GM23248 (cell line): ENCODE results near the gene CALN1. TPM values are rescaled to one million over a fixed set of nuclear protein-coding genes. Genes with fewer than 3 reads are reported as not detected.
"Not testable (repeated sequence)": the region's sequence is repeated elsewhere in the genome, so short reads cannot be mapped to it uniquely, and the experiment has no call there.

Source experiments
- DNase-seq: peaks from one replicate; pipeline ENCODE4 v3.0.0-alpha.2; 2015
- H2AFZ ChIP-seq: fragments of 200-600 bp; sonication (generic); 2 replicates; pipeline ENCODE4 v1.6.1; 2016; ENCODE audit warnings: antibody characterized with exemption
- H3F3A ChIP-seq: fragments of 200-600 bp; sonication (generic); 2 replicates; pipeline ENCODE4 v1.6.1; 2016; ENCODE audit warnings: mild to moderate bottlenecking, antibody characterized with exemption, mixed run types; ENCODE audit not compliant: insufficient read depth
- H3K27ac ChIP-seq: fragments of 200-600 bp; sonication (generic); 2 replicates; pipeline ENCODE4 v1.5.1; 2016; ENCODE audit warnings: mild to moderate bottlenecking
- H3K27me3 ChIP-seq: fragments of 200-600 bp; sonication (generic); replicated peaks from 2 replicates; pipeline ENCODE4 v1.6.1; 2016; ENCODE audit warnings: mild to moderate bottlenecking; ENCODE audit not compliant: insufficient read depth
- H3K36me3 ChIP-seq: fragments of 200-600 bp; sonication (generic); 2 replicates; pipeline ENCODE4 v1.6.1; 2016; ENCODE audit warnings: low read depth, mild to moderate bottlenecking
- H3K4me1 ChIP-seq: fragments of 200-600 bp; sonication (generic); 2 replicates; pipeline ENCODE4 v1.6.1; 2016; ENCODE audit warnings: mild to moderate bottlenecking; ENCODE audit not compliant: insufficient read depth
- H3K4me2 ChIP-seq: fragments of 200-600 bp; sonication (generic); one replicate; pipeline ENCODE4 v1.6.1; 2016; ENCODE audit warnings: mild to moderate bottlenecking; ENCODE audit not compliant: unreplicated experiment
- H3K4me3 ChIP-seq: fragments of 200-600 bp; sonication (generic); 2 replicates; pipeline ENCODE4 v1.5.1; 2016; ENCODE audit warnings: mild to moderate bottlenecking
- H3K79me2 ChIP-seq: fragments of 200-600 bp; sonication (generic); 2 replicates; pipeline ENCODE4 v1.6.1; 2016; ENCODE audit warnings: mild to moderate bottlenecking; ENCODE audit not compliant: insufficient read depth
- H3K9ac ChIP-seq: fragments of 200-600 bp; sonication (generic); 2 replicates; pipeline ENCODE4 v1.6.1; 2016; ENCODE audit warnings: mild to moderate bottlenecking
- H3K9me2 ChIP-seq: fragments of 200-600 bp; sonication (generic); 2 replicates; pipeline ENCODE4 v1.6.1; 2016; ENCODE audit warnings: mixed run types, mild to moderate bottlenecking, moderate library complexity; ENCODE audit not compliant: insufficient read depth
- H3K9me3 ChIP-seq: fragments of 200-600 bp; sonication (generic); one replicate; pipeline ENCODE4 v1.6.1; 2017; ENCODE audit warnings: low read depth
- H4K20me1 ChIP-seq: fragments of 200-600 bp; sonication (generic); 2 replicates; pipeline ENCODE4 v1.6.0; 2016; ENCODE audit not compliant: insufficient read depth
- EZH2 ChIP-seq: fragments of 200-600 bp; sonication (generic); IDR thresholded peaks from 2 replicates; pipeline ENCODE4 v1.6.1; 2018; ENCODE audit warnings: antibody characterized with exemption, mild to moderate bottlenecking; ENCODE audit not compliant: insufficient read depth, poor library complexity, severe bottlenecking
- EZH2phosphoT487 ChIP-seq: fragments of 200-600 bp; sonication (generic); IDR thresholded peaks from 2 replicates; pipeline ENCODE4 v1.6.1; 2018; ENCODE audit warnings: antibody characterized with exemption, moderate library complexity, mild to moderate bottlenecking, low read depth; ENCODE audit not compliant: insufficient read depth
- WGBS, 2 experiments: methylation state at CpG; one replicate each; pipeline ENCODE4 v1.1.6; 2015 to 2017; ENCODE audit warnings: low lambda C conversion rate in 2 of 2, low coverage in 1 of 2; ENCODE audit errors: missing lambda C conversion rate in 2 of 2; 5-methylcytosine and 5-hydroxymethylcytosine counted together
- in situ Hi-C: fragments of 300-500 bp; cut with MboI; formaldehyde crosslinking; loops from 2 replicates; pipeline ENCODE4 v1.15.0; 2020
- polyA plus RNA-seq: library from polyadenylated mRNA; unstranded; fragments of >200 nt; fragmentation: Nextera tagmentation; extraction: Ambion mirVana; gene quantifications from 2 replicates; pipeline ENCODE4 v1.2.1, GENCODE V29; 2016
- total RNA-seq: library from RNA; depleted of rRNA; stranded (reverse); fragments of >200 nt; shearing (Covaris generic); gene quantifications from 2 replicates; pipeline ENCODE4 v1.2.3, GENCODE V29; 2014

The CALN1 gene
- total and polyA plus RNA-seq, 2 experiments from 2014 or later: not detected

- no peaks in the 10 kb centered on the region for H3K27me3 ChIP-seq
These were observed 583.8 kb downstream of the CALN1 start for GRCh38 chr7:71828361-71828760.

GRCh38 chr7:71826141-71826540, 586.0 kb downstream of the CALN1 start:
- no peak overlapping the region for H2AFZ ChIP-seq
- no peak overlapping the region for H3K27ac ChIP-seq
- H3K27me3 ChIP-seq: no peaks in the 10 kb centered on the region
- in situ Hi-C loops: no loop called here
- H3K4me2 ChIP-seq: no peak overlapping the region
- H3K36me3 ChIP-seq: no peaks in the 10 kb centered on the region
- H3K9me2 ChIP-seq: no peaks in the 10 kb centered on the region
- H3K4me3 ChIP-seq: no peak overlapping the region
- no peak overlapping the region for H3K9ac ChIP-seq
- no peaks in the 10 kb centered on the region for H3F3A ChIP-seq
- H4K20me1 ChIP-seq: no peaks in the 10 kb centered on the region
- 10 to 18% methylated on average over 3 of the region's 3 CpGs for WGBS, 2 experiments
- TF ChIP-seq EZH2phosphoT487 (no peak), EZH2 (no peak)
- DNase-seq: no peak
- H3K79me2 ChIP-seq: no peaks in the 10 kb centered on the region
- H3K9me3 ChIP-seq: no peaks in the 10 kb centered on the region
- no peaks in the 10 kb centered on the region for H3K4me1 ChIP-seq

More at GRCh38 chr7:71828361-71828760, 583.8 kb downstream of the CALN1 start:
- Histone ChIP-seq H3K79me2 (no peaks in the 10 kb centered on the region), H3K36me3 (no peaks in the 10 kb centered on the region), H3F3A (no peaks in the 10 kb centered on the region), H3K9me3 (no peaks in the 10 kb centered on the region), H3K4me2 (no peak overlapping the region), H2AFZ (no peak overlapping the region), H3K4me1 (no peaks in the 10 kb centered on the region), H3K27ac (no peak overlapping the region), H3K9me2 (no peaks in the 10 kb centered on the region), H3K9ac (no peak overlapping the region), H4K20me1 (no peaks in the 10 kb centered on the region), H3K4me3 (no peak overlapping the region)
- TF ChIP-seq EZH2: no peak
- TF ChIP-seq EZH2phosphoT487: no peak
- WGBS, 2 experiments: 20 to 30% methylated on average over 2 of the region's 2 CpGs
- DNase-seq: no peak
- in situ Hi-C loops: no loop called here

- Histone ChIP-seq H2AFZ (no peak overlapping the region), H3K36me3 (no peaks in the 10 kb centered on the region), H3K9ac (no peak overlapping the region), H4K20me1 (no peaks in the 10 kb centered on the region), H3K9me3 (no peaks in the 10 kb centered on the region), H3K4me2 (no peak overlapping the region), H3K9me2 (no peaks in the 10 kb centered on the region), H3K4me1 (no peaks in the 10 kb centered on the region), H3K27ac (no peak overlapping the region), H3K79me2 (no peaks in the 10 kb centered on the region), H3K4me3 (no peak overlapping the region), H3F3A (no peaks in the 10 kb centered on the region), H3K27me3 (no peaks in the 10 kb centered on the region)
- in situ Hi-C loops: no loop called here
- DNase-seq: peak; percentile 1
- no peak for TF ChIP-seq EZH2
- no peak for TF ChIP-seq EZH2phosphoT487
- 12 to 15% methylated on average over 9 of the region's 9 CpGs for WGBS, 2 experiments
These were observed 588.0 kb downstream of the CALN1 start for GRCh38 chr7:71824006-71824760.

- DNase-seq: not testable (repeated sequence)
These were observed 589.7 kb downstream of the CALN1 start for GRCh38 chr7:71822406-71822805.

GRCh38 chr7:71817916-71818315, 594.2 kb downstream of the CALN1 start:
- H2AFZ ChIP-seq: no peak overlapping the region
- H3K27ac ChIP-seq: no peak overlapping the region
- no peaks in the 10 kb centered on the region for H3F3A ChIP-seq
- H3K9me3 ChIP-seq: no peaks in the 10 kb centered on the region
- 36 to 43% methylated on average over 1 of the region's 1 CpG for WGBS, 2 experiments
- no peak overlapping the region for H3K9ac ChIP-seq
- no peaks in the 10 kb centered on the region for H3K79me2 ChIP-seq
- H3K4me1 ChIP-seq: no peaks in the 10 kb centered on the region
- no peak overlapping the region for H3K4me3 ChIP-seq
- H3K27me3 ChIP-seq: no peaks in the 10 kb centered on the region
- no peak for DNase-seq
- no peak overlapping the region for H3K4me2 ChIP-seq
- TF ChIP-seq EZH2phosphoT487 (no peak), EZH2 (no peak)
- no peaks in the 10 kb centered on the region for H3K36me3 ChIP-seq
- H4K20me1 ChIP-seq: no peaks in the 10 kb centered on the region
- H3K9me2 ChIP-seq: no peaks in the 10 kb centered on the region
- in situ Hi-C loops: no loop called here

More at GRCh38 chr7:71822406-71822805, 589.7 kb downstream of the CALN1 start:
- H3K36me3 ChIP-seq, H3F3A ChIP-seq, H3K4me2 ChIP-seq, H3K79me2 ChIP-seq, H3K9ac ChIP-seq, H3K9me3 ChIP-seq, H2AFZ ChIP-seq, H3K4me1 ChIP-seq, H3K27me3 ChIP-seq, H3K27ac ChIP-seq, H3K4me3 ChIP-seq, H4K20me1 ChIP-seq, in situ Hi-C loops, H3K9me2 ChIP-seq: not testable (repeated sequence)
- WGBS, 2 experiments: 50 to 57% methylated on average over 8 of the region's 8 CpGs
